Measurements from ENCODE around the gene TASL.

DNA sequence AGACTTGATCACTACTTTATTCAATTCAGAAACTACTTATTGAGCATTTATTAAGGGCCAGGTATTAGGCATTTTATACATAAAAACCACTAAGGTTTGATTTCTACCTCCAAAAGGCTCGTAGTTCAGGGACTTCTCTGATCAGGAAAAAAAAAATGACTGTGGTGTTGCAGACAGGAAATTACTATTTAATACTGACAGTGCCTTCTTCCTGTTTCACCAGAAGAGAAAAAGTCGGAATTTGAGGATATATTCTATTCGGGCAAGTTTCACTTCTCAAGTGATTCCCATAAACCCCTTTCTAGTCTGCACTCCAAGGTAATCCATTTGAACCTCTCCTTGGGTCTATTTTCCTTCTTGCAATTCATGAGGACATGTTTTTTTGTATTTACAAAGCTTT is 15.3 kb upstream of the TASL start:
- TF ChIP-seq, protein P1, sequence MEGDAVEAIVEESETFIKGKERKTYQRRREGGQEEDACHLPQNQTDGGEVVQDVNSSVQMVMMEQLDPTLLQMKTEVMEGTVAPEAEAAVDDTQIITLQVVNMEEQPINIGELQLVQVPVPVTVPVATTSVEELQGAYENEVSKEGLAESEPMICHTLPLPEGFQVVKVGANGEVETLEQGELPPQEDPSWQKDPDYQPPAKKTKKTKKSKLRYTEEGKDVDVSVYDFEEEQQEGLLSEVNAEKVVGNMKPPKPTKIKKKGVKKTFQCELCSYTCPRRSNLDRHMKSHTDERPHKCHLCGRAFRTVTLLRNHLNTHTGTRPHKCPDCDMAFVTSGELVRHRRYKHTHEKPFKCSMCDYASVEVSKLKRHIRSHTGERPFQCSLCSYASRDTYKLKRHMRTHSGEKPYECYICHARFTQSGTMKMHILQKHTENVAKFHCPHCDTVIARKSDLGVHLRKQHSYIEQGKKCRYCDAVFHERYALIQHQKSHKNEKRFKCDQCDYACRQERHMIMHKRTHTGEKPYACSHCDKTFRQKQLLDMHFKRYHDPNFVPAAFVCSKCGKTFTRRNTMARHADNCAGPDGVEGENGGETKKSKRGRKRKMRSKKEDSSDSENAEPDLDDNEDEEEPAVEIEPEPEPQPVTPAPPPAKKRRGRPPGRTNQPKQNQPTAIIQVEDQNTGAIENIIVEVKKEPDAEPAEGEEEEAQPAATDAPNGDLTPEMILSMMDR (conservative IDR thresholded peaks at IDR 0.05), result no peak
- TF ChIP-seq ZFX (IDR thresholded peaks at IDR 0.05), result no peak
